ENCODE data around the gene LSMEM2. TPM values are rescaled to one million over a fixed set of nuclear protein-coding genes. Genes with fewer than 3 reads are reported as not detected.
A peak's percentile ranks its signal among the peaks of the same experiment; 100 is the strongest.

LSMEM2 gene
- total RNA-seq, 1 experiment from 2014 or later, result 0.57 TPM

DNA sequence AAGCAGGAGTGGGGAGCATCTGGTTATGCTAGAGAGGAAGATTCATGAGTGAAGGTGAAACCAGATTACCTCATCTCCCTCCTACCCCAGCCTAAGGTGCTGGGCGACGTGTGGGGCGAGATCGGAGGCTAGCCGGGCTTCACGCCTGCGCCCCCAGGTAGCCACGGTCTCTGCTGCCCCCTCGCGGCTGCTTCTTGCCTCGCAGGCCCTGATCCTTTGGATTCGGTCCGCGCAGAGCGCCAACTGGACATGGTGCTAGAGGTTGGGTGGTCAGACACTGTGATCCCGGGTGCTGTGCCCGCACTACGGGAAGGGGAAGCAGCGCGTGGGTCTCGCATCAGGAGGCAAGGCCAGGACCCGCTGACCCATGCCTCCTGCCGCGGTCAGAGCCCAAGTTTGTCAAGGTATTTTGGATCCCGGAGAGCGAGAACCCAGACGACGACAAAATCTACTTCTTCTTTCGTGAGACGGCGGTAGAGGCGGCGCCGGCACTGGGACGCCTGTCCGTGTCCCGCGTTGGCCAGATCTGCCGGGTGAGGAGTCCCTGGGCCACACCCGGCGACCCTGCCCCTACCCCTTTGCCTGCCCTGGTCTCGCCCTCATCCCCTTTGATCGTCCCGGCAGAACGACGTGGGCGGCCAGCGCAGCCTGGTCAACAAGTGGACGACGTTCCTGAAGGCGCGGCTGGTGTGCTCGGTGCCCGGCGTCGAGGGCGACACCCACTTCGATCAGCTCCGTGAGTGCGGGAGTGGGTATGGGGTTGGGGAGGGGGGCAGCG, 5.8 kb upstream of the LSMEM2 start (continued):
- TF ChIP-seq, protein P1, sequence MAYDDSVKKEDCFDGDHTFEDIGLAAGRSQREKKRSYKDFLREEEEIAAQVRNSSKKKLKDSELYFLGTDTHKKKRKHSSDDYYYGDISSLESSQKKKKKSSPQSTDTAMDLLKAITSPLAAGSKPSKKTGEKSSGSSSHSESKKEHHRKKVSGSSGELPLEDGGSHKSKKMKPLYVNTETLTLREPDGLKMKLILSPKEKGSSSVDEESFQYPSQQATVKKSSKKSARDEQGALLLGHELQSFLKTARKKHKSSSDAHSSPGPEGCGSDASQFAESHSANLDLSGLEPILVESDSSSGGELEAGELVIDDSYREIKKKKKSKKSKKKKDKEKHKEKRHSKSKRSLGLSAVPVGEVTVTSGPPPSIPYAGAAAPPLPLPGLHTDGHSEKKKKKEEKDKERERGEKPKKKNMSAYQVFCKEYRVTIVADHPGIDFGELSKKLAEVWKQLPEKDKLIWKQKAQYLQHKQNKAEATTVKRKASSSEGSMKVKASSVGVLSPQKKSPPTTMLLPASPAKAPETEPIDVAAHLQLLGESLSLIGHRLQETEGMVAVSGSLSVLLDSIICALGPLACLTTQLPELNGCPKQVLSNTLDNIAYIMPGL (CRISPR knock-in tag; IDR thresholded peaks at IDR 0.05), result 0 out of 2 replicates have a peak, but pooled peaks have one; percentile 48

DNA sequence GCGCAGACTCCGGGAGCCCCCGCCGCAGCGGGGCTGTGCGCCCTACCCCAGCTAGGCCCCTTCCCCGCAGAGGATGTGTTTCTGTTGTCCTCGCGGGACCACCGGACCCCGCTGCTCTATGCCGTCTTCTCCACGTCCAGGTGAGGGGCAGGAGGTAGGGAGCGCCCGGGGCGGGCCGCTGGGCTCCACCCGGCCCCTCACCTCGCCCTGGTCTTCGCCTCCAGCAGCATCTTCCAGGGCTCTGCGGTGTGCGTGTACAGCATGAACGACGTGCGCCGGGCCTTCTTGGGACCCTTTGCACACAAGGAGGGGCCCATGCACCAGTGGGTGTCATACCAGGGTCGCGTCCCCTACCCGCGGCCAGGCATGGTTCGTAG, 5.2 kb upstream of the LSMEM2 start:
- peak overlapping the region; percentile 80; the same call in 1 of the 2 replicates for H3K4me3 Mint-ChIP-seq

More for the DNA sequence above, 5.2 kb upstream of the LSMEM2 start:
- Mint-ChIP-seq H3K9me3 (no peaks in the 10 kb centered on the region), H3K27me3 (ENCODE audit: low read depth) (peaks cover 59% of the 10 kb centered on the region), H3K36me3 (no peaks in the 10 kb centered on the region), H3K4me1 (peaks cover 32% of the 10 kb centered on the region), H3K27ac (no peak overlapping the region)
- ATAC-seq (no peak), DNase-seq (ENCODE audit: low spot score) (no peak)
- POLR2A ChIA-PET, result no interaction called here
- CTCF ChIA-PET, result interaction anchor here (2.5 to 12.5 kb wide), 6 partner anchors 9 to 80 kb away, joined by 18 to 145 read pairs (median 46); partner anchors contain the start of genes GNAT1 and HYAL2
- no peak for TF ChIP-seq ESRRA (CRISPR knock-in tag; IDR thresholded peaks at IDR 0.05; ENCODE audit: borderline replicate concordance)
- no peak for TF ChIP-seq JAZF1 (CRISPR knock-in tag; IDR thresholded peaks at IDR 0.05)
- TF ChIP-seq, protein P2, sequence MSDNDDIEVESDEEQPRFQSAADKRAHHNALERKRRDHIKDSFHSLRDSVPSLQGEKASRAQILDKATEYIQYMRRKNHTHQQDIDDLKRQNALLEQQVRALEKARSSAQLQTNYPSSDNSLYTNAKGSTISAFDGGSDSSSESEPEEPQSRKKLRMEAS (CRISPR knock-in tag; IDR thresholded peaks at IDR 0.05), result no peak
- no peak for TF ChIP-seq CREB1 (CRISPR knock-in tag; IDR thresholded peaks at IDR 0.05)
- TF ChIP-seq, protein P1 (CRISPR knock-in tag; IDR thresholded peaks at IDR 0.05), result no peak
- no peak for TF ChIP-seq CREM (CRISPR knock-in tag; IDR thresholded peaks at IDR 0.05)
- TF ChIP-seq ZNF219 (CRISPR knock-in tag; IDR thresholded peaks at IDR 0.05; ENCODE audit: borderline replicate concordance), result no peak
- TF ChIP-seq NFE2L1 (CRISPR knock-in tag; IDR thresholded peaks at IDR 0.05), result no peak
- no peak for TF ChIP-seq KAT7 (CRISPR knock-in tag; IDR thresholded peaks at IDR 0.05; ENCODE audit: borderline replicate concordance)
- TF ChIP-seq, protein P3, sequence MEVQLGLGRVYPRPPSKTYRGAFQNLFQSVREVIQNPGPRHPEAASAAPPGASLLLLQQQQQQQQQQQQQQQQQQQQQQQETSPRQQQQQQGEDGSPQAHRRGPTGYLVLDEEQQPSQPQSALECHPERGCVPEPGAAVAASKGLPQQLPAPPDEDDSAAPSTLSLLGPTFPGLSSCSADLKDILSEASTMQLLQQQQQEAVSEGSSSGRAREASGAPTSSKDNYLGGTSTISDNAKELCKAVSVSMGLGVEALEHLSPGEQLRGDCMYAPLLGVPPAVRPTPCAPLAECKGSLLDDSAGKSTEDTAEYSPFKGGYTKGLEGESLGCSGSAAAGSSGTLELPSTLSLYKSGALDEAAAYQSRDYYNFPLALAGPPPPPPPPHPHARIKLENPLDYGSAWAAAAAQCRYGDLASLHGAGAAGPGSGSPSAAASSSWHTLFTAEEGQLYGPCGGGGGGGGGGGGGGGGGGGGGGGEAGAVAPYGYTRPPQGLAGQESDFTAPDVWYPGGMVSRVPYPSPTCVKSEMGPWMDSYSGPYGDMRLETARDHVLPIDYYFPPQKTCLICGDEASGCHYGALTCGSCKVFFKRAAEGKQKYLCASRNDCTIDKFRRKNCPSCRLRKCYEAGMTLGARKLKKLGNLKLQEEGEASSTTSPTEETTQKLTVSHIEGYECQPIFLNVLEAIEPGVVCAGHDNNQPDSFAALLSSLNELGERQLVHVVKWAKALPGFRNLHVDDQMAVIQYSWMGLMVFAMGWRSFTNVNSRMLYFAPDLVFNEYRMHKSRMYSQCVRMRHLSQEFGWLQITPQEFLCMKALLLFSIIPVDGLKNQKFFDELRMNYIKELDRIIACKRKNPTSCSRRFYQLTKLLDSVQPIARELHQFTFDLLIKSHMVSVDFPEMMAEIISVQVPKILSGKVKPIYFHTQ (CRISPR knock-in tag; IDR thresholded peaks at IDR 0.05), result no peak
- no peak for TF ChIP-seq MYBL2 (CRISPR knock-in tag; IDR thresholded peaks at IDR 0.05)
- TF ChIP-seq, protein P4, sequence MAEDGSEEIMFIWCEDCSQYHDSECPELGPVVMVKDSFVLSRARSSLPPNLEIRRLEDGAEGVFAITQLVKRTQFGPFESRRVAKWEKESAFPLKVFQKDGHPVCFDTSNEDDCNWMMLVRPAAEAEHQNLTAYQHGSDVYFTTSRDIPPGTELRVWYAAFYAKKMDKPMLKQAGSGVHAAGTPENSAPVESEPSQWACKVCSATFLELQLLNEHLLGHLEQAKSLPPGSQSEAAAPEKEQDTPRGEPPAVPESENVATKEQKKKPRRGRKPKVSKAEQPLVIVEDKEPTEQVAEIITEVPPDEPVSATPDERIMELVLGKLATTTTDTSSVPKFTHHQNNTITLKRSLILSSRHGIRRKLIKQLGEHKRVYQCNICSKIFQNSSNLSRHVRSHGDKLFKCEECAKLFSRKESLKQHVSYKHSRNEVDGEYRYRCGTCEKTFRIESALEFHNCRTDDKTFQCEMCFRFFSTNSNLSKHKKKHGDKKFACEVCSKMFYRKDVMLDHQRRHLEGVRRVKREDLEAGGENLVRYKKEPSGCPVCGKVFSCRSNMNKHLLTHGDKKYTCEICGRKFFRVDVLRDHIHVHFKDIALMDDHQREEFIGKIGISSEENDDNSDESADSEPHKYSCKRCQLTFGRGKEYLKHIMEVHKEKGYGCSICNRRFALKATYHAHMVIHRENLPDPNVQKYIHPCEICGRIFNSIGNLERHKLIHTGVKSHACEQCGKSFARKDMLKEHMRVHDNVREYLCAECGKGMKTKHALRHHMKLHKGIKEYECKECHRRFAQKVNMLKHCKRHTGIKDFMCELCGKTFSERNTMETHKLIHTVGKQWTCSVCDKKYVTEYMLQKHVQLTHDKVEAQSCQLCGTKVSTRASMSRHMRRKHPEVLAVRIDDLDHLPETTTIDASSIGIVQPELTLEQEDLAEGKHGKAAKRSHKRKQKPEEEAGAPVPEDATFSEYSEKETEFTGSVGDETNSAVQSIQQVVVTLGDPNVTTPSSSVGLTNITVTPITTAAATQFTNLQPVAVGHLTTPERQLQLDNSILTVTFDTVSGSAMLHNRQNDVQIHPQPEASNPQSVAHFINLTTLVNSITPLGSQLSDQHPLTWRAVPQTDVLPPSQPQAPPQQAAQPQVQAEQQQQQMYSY (CRISPR knock-in tag; IDR thresholded peaks at IDR 0.05), result no peak
- no peak for TF ChIP-seq NFYB (CRISPR knock-in tag; conservative IDR thresholded peaks at IDR 0.05; ENCODE audit: low read depth)
- TF ChIP-seq RELA (CRISPR knock-in tag; IDR thresholded peaks at IDR 0.05; ENCODE audit: borderline replicate concordance), result no peak
- TF ChIP-seq, protein P5, sequence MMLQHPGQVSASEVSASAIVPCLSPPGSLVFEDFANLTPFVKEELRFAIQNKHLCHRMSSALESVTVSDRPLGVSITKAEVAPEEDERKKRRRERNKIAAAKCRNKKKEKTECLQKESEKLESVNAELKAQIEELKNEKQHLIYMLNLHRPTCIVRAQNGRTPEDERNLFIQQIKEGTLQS (CRISPR knock-in tag; conservative IDR thresholded peaks at IDR 0.05), result no peak
- no peak for TF ChIP-seq TEAD1 (CRISPR knock-in tag; IDR thresholded peaks at IDR 0.05)

All from WTC11 (cell line).